Activated T-helper 1 cell treated with Interleukin-2 at 50 U/mL for 16 hours (primary cell): ENCODE measurements around the gene CYP4F12.

Experiments
- DNase-seq: peaks from one replicate; pipeline ENCODE4 v3.0.0-alpha.2; 2020; ENCODE audit warnings: low read depth

CYP4F12 gene

GRCh38 chr19:15717809-15718208 is 44.9 kb downstream of the CYP4F12 start:
- no peak for DNase-seq

- no peak for DNase-seq
Measured at GRCh38 chr19:15721268-15721667, 48.4 kb downstream of the CYP4F12 start.

- DNase-seq: no peak
Measured at GRCh38 chr19:15722956-15723355, 50.1 kb downstream of the CYP4F12 start.

GRCh38 chr19:15727724-15728123 is 54.8 kb downstream of the CYP4F12 start, which contains the start of gene OR10H2:
OR10H2 (plus strand) TSS chr19:15728024; CDS start chr19:15728044, 20 bp downstream.
- no peak for DNase-seq

GRCh38 chr19:15730538-15730937 is 57.7 kb downstream of the CYP4F12 start:
- no peak for DNase-seq

- DNase-seq: no peak
Measured at GRCh38 chr19:15732388-15732787, 59.5 kb downstream of the CYP4F12 start.

GRCh38 chr19:15733895-15734294 is 61.0 kb downstream of the CYP4F12 start:
- no peak for DNase-seq

GRCh38 chr19:15737722-15738121 is 64.8 kb downstream of the CYP4F12 start, which contains the start of gene OR10H3:
OR10H3 (plus strand) TSS chr19:15737985; CDS start chr19:15741393, 3,408 bp downstream.
- no peak for DNase-seq

GRCh38 chr19:15740785-15741184 is 67.9 kb downstream of the CYP4F12 start:
- no peak for DNase-seq
